ENCODE data around the gene FARS2.

Gene FARS2

DNA sequence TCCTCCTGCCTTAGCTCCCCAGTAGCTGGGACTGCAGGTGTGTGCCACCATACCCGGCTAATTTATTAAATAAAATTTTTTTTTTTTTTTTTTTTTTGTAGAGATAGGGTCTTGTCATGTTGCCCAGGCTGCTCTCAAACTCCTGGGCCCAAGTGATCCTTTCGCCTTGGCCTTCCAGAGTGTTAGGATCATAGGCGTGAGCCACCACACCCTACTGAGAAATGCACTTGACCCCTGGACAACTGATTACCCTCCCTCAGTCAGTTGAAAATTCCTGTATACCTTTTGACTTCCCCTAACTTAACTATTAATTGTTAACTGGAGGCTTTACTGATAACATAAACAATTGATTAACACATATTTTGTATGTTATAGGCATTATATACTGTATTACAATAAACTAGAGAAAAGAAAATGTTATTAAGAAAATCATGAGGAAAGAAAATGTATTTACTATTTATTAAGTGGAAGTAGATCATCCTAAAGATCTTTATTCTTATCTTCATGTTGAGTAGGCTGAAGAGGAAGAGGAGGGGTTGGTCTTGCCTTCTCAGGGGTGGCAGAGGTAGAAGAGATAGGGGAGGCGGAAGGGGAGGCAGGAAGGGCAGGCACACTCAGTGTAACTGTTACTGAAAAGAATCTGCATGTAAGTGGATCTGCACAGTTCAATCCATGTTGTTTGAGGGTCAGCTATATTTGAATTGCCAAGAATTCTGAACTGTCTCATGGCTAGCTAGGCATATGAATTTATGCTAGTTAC, 104.3 kb downstream of the FARS2 start:
- DNase-seq (ENCODE audit: low read depth in 1 of 2, low spot score in 1 of 2) = no peak

DNA sequence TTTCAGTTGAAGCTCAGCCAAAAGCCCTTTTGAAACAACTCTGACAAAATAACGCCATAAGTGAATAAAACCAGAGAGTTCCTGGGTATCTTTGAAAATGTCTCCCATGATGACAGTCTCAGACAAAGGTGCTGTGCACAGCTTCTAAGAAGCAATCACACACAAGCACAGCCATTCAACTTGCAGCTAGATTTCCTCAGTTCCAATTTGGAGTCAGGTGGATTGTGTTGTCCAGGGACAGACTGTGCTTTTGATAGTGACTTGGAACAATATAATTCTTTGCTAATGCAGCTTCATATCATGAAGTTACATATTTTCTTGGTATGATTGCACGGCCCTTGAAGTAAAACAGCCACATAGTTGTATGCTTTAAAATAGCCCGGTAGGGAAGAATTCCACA, 105.6 kb downstream of the FARS2 start:
- DNase-seq (ENCODE audit: low read depth in 1 of 2, low spot score in 1 of 2) = no peak

DNA sequence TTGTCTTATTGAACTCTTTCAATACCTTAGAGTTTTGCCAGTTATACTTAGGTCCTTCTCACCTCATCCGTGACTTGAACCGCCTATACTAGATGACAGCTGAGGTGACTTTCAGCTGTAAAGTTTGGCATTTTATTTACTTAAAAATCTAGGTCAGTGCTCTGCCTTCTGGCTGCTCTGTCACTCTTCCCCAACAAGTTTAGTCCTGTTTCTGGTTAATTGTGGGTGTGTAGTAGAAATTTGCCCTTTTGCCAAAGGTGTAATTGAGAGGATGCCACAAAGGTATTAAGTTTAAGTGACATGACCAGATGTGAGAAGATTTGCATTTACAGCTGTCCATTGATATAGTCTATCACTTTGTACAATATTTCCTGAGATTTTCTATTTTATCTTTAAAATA, 106.2 kb downstream of the FARS2 start:
- DNase-seq (ENCODE audit: low read depth in 1 of 2, low spot score in 1 of 2) = no peak

DNA sequence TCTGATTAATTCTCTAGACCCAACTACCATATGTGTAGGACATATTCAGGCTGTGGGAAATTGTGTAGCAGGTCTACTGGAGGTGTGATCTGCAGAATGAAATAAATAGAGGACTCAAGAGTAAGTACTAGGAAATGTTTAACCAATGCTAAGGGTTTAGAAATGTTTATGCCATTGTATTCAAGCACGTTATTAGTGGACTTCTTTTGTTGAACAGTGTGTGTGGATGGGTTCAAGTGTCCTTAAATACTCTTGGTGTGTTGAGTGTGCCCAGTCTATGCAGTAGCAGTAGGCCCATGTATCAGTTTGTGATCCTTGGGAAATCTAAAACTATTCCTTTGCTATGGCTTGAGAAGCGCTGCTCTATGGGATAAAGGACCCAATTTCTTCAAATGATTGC, 112.1 kb downstream of the FARS2 start:
- DNase-seq (ENCODE audit: low read depth in 1 of 2, low spot score in 1 of 2) = no peak

DNA sequence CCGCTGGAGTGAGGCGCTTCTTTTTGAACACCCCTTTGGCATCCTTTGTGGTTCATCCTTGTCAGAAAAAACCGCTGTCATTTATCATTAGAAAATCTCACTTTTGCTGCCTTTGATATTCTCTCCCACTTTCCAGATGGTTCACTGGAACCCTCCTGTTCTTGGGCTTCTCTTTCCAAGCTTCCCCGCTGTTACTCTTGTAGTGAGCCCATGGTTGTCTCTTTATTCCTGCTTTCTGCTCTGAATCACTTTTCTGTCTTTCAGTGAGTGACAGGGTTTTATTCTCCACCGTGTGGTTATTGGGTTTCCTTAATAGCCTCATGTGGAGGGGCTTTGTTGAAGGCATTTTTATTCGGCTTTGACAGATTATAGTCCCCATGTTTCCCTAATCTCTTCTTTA, 117.0 kb downstream of the FARS2 start:
- DNase-seq (ENCODE audit: low read depth in 1 of 2, low spot score in 1 of 2) = no peak

DNA sequence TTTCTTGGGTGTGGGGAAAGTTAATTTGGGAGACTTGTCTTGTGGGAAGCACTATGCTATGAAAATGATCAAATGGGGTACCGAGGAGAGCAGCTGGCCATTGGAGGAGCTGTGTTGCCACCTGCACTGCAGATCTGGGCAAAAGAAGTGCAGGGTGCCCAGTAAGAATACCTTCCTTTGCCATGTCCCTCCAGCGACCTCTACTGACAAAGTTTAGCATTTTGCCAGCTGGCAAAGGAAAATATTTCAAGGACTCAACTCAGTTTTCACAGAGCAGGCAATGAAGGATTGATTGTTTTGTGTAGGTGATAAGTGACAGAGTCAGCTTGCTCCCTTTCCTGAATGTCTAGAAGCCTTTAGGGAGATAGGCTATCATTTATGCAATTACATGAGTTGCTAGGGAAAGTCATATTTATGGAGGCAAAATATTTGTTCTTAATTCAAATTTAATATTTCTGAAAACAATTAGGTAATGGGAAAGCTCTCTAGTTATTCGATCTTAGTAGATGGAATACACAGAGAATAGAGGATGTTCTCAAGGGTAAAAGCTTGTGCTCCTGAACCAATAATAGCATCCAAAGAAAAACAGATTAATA, 118.4 kb downstream of the FARS2 start:
- DNase-seq (ENCODE audit: low read depth in 1 of 2, low spot score in 1 of 2) = no peak

DNA sequence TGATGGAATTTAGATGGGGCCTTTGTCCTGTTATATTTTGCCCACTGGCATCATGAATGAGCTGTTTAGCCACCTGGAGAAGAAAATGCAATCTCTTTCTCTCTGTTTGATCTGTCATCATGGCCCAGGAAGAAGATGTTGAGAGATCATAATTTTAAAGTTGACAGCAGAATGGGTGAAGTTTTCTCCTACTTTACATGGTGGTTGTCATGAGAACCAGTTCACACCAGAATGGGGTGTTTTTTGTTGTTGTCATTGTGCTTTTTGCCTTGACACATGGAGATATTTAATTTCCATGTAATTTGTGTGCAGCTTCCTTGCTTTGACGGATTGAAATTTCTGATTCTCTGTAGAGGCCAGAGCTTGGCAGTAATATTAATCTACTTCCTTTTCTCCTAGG, 122.5 kb downstream of the FARS2 start:
- no peak for DNase-seq (ENCODE audit: low read depth in 1 of 2, low spot score in 1 of 2)

DNA sequence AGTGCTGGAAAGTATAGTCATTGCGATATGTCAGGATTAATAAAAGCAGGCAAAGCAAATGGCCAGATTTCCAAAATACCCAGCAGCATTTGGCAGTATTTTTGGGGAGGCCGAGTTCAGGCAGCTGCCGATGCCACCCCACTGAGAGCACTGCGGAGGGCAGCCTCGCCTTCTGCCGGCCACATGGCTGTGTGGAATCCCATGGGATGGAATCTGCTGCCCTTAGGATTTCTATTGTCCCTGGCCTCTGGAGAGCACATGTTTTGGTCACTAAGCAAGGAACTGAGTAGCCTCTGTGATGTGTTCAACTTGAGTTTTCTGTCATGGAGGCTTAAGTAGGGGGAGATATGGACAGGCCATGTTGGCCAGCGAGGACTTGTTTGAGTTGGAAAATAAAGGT, 123.0 kb downstream of the FARS2 start:
- no peak for DNase-seq (ENCODE audit: low read depth in 1 of 2, low spot score in 1 of 2)

DNA sequence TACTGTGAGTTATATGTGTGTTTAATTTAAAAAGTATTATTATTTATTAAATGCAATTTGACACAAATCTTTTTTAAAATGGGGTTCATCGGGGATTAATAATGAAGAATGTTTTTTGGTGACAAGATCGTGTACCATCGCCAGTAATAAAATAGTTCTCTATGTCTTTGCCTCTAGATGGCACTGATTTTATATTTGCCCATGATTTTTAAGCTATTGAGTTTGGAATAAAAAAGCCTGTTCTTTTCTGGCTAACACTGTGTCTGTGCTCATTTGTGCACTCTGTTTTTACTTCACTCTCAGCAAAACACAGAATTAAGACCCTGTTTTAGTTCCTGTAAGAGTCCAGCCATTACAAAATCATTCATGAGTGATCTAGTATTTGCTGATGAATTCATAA, 127.0 kb downstream of the FARS2 start:
- DNase-seq (ENCODE audit: low read depth in 1 of 2, low spot score in 1 of 2) = no peak

DNA sequence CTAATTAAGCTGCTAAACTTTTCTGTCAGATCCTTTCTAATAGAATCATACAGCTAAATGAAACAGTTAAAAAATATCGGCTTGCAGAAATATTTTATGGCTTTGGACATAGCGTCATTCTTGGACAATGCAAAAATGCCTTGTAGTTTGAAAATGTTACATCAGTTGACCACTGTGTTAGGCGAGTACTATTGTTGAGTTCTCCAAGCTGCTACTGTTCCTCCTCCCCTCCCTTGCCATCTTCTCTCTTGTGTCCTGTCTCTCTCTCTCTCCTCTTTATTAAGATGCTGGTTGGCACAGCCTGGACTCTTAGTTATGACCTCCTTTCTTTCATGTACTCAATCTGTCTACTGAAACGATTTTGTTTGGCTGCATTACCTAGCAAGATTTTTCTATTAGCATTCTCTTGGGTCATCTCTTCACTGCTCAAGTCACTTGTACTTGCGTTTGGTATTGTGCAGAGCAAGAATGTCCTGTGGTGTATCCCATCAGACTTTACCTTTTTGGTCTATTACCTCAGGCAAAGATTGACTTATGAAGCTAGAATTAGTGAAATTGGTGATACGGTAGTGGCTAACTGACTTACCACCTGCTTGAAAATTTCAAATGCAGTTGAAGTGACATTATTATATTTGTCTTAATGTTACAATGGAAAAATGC, 127.9 kb downstream of the FARS2 start:
- DNase-seq (ENCODE audit: low read depth in 1 of 2, low spot score in 1 of 2) = no peak

DNA sequence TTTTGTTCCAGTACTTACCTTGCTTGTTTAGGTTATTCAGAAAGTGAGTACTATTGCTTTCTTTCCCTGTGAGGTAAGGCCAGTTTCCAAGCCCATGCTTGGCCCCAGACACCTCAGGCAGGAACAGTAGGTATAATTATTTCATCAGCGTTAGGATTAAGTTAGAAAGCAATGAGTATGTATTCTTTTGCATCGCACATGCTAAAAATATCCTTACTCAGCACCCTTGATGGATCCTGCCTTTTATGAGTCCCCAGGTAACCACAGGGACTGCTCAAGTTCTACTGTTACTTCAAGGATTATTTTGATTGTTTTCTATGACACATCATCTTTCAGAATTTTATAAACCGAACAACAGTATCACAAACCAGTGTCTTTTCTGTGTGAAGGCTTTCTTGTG, 128.9 kb downstream of the FARS2 start:
- no peak for DNase-seq (ENCODE audit: low read depth in 1 of 2, low spot score in 1 of 2)

DNA sequence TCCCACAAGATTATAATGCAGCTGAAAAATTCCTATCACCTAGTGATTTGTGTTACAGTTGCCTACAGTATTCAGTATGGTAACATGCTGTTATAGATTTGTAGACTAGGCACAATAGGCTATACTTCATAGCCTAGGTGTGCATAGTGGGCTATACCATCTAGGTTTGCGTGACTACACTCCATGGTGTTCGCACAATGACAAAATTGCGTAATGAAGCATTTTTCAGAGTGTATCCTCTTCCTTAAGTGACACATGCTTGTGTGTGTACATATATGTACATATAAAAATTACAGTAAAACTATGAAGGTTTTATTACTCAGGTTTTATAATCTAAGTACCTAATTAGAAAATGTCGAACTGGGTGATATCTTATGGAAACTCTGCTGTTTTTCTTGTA, 133.0 kb downstream of the FARS2 start:
- no peak for DNase-seq (ENCODE audit: low read depth in 1 of 2, low spot score in 1 of 2)

DNA sequence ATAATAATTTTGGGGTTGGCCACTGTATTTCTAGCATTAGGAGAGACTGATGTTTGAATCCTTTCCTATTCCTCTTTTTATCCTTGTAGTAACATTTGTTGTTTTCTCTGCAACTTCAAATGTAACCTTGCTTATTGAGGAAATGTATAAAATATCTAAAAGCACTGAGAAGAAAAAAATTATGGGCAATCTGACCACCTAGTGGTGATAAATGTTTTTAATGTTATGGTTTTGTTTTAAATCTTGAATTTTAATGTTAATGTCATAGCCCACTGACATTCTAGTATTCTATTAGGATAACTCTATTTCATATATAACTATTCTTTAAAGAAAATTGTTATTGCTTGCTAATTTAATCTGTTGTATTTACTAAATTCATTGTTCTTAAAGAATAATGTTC, 134.4 kb downstream of the FARS2 start:
- no peak for DNase-seq (ENCODE audit: low read depth in 1 of 2, low spot score in 1 of 2)

DNA sequence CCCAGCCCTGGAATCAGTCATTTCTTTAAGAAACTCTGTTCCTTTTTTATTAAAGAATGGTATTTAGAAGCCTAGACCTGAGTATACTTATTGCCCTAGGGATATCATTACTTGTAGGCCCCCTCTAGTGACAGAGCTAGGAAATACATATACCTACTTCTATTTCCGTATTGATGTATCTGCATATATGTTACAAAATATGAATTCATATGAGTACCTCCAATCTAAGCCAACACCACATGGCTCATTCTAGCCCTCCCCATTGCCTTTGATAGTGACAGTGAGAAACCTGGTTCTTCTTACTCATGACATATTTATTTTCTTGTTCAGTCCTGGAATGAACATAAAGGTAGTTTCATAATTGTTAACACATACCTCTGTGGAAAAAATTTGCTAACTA, 137.2 kb downstream of the FARS2 start:
- DNase-seq (ENCODE audit: low read depth in 1 of 2, low spot score in 1 of 2) = peak in 1 of 2 donors; percentile 27

DNA sequence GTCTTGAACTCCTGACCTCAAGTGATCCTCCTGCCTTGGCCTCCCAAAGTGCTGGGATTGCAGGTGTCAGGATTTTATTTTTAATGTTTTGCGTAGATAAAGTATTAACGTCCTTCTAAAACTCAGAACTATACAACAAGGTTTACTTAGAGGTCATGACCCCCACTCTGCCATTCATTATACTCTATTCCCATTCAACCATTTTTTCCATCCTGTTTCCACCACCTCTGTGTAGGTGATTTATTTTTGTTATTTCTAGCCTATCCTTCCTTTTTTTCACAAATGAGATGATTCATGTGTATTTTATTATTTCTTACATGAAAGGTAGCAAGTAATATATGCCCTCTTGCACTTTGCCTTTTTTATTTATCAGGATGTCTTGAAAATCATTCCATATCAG, 138.1 kb downstream of the FARS2 start:
- DNase-seq (ENCODE audit: low read depth in 1 of 2, low spot score in 1 of 2) = no peak

DNA sequence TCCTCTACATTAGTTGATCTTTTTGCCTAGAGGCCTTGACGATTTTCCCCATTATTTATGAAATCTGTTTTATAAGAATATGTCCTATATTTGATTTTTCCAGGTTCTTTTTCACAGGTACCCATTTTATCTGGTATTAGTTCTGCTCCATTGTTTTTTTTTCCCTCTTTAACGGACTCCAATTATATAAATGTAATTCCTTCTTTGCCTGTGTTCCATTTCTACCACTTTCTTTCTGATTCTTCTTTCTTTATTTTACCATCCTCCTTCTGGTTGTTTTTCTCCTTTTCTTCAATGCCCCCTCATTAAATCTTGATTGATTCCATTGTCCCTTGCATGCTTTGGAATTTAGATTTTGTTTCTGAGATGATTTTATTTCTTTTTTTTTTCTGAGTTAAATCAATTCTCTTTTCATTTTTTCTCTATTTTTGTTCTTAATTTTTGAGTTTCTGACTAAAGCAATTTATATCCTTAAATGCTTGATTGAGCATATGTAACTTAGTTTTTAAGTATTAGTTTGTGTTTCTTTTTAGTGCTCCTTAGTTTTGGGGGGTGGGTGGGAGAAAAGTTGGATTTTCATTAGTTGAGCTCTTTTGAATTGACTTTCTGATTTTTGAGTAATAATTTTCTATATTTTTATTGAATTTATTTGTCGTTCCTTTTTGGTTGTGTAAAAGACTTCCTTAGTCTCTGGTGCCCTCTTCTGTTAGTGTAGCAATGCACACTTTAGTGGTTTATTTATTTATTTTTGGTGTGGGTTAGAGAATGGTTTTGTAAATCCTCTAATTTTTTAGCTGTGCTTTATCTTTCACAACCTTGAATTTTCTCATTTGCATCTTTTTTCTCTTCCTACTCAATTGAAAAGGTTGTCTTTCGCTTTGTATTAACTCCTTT, 140.8 kb downstream of the FARS2 start:
- no peak for DNase-seq (ENCODE audit: low read depth in 1 of 2, low spot score in 1 of 2)

DNA sequence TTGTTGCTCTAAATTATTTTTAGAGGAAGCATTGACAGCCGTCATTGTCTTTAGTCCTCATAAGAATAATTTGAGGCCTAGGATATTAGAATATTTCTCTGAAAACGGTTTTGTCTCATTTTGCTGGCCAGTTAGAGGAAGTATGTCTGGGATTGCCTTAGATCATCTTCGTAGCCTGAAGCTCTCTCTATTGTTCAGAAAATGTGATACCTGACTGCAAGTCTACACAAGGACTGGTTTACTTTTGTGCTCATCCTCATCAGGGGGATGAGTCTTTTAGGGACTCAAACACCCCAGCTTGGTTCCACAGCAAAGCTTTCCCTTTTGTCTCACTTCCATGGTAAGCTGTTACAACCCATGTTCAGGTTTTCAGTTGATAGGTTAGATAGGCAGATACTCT, 141.8 kb downstream of the FARS2 start:
- DNase-seq (ENCODE audit: low read depth in 1 of 2, low spot score in 1 of 2) = no peak

DNA sequence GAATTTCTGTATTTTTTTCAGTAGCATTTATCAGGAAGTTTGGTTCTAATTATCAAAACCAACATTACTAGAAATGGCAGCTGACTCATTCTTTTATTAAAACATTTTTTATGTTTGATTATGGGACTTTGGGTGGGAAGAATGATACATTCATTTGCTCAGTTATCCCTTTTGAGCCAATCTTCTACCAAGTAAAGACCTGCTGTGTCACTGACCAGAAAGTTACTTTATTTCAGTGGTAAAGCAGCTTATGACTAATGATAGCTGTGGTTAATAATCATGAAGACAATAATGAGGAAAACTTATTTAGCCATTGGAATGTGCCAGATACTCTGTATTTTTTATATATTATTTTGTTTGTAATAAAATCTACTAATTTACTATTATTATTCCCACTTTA, 142.3 kb downstream of the FARS2 start:
- DNase-seq (ENCODE audit: low read depth in 1 of 2, low spot score in 1 of 2) = no peak

DNA sequence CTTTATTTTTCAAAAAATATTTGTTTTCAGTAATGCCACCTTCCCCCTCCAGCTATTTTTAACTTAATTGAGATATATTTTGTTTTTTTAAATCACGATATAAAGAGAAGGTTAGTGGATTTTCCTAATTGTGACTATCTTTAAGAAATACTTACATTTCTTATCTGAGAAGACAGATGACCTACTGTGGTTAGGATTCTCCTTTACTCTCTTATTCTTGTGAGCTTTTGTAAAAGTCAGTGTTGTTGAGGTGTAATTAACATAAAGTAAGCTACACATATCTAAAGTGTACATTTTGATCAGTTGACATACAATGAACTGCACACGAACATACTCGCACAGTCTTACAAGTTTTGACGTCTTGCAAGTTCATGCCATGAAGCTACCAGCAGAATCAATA, 144.7 kb downstream of the FARS2 start:
- DNase-seq (ENCODE audit: low read depth in 1 of 2, low spot score in 1 of 2) = no peak

DNA sequence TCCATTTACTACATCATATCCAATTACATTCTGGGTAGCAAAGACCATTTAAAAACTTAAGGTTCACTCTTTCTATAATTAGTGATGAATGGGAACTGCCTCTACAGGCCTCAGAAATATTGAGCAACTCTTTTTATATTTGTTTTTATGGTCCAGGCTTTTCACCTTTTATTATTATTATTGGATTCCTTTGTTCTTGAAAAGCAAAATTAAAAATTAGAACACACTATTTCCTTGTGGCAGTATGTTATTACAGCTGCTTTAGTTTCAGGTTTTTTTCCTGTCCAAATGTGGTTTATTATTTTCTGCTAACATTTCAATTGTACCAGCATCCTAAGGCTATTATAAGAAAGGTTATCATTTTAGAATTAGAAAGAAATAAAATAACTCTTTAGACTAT, 150.1 kb downstream of the FARS2 start:
- DNase-seq (ENCODE audit: low read depth in 1 of 2, low spot score in 1 of 2) = no peak

DNA sequence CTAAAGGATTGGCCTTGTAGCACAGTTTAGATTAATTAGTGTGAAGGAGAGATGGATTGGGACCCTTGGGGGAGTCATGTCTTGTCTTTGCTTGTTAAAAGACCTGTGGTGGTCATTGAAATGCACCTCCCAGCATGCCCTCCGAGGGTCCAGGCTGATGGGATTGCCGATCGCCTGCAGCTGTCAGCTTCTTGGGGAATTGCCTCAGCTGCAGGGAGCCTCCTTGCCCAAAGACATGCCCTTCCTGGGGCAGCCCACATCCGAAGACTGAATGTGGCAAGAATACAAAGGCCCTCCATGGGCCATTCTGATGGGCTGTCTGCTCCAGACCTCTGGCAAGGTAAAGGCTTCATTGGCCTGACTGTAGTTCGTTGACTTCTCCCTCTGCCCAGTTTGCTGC, 150.7 kb downstream of the FARS2 start:
- no peak for DNase-seq (ENCODE audit: low read depth in 1 of 2, low spot score in 1 of 2)

DNA sequence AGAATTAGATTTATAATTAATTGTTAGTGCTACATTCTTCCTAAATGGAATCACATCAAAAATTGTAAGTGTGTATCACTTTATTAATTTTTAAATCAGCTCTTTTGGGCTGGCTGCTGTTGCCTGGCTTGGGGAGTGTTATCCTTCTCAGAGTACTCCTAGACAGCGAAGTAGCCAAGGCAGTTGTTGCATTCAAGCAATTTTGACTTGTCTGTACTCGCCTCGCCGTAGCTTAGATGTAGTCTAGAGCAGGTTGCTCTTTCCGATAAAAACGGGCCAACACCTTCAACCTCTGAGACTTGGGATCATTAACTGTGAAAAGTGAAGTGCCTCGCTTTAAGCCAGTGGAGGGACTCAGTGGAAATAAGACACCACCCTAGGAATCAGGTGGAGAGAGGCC, 151.3 kb downstream of the FARS2 start:
- DNase-seq (ENCODE audit: low read depth in 1 of 2, low spot score in 1 of 2) = no peak
